ENCODE data around the gene PRPS2.

PRPS2 gene

GRCh38 chrX:12791257-12792228 lies at the start of gene PRPS2:
TSS of gene PRPS2 (plus strand) at chrX:12791412. CDS start at chrX:12791498, 86 bp downstream.
- peak; percentile 50 for DNase-seq (ENCODE audit: low spot score)

GRCh38 chrX:12741416-12741815 lies 49.8 kb upstream of the PRPS2 start:
- peak; percentile 13 for DNase-seq (ENCODE audit: low spot score)

GRCh38 chrX:12747433-12747832 lies 43.8 kb upstream of the PRPS2 start:
- DNase-seq (ENCODE audit: low spot score) = no peak

- peak; percentile 24 for DNase-seq (ENCODE audit: low spot score)
These were observed 39.3 kb upstream of the PRPS2 start for GRCh38 chrX:12751887-12752286.

GRCh38 chrX:12753366-12753765 lies 37.8 kb upstream of the PRPS2 start:
- DNase-seq (ENCODE audit: low spot score) = no peak

- no peak for DNase-seq (ENCODE audit: low spot score)
These were observed 32.9 kb upstream of the PRPS2 start for GRCh38 chrX:12758291-12758690.

GRCh38 chrX:12767856-12768255 lies 23.4 kb upstream of the PRPS2 start:
- no peak for DNase-seq (ENCODE audit: low spot score)

GRCh38 chrX:12768491-12768890 lies 22.7 kb upstream of the PRPS2 start:
- DNase-seq (ENCODE audit: low spot score) = no peak

- DNase-seq (ENCODE audit: low spot score) = peak; percentile 26
These were observed 20.8 kb upstream of the PRPS2 start for GRCh38 chrX:12770440-12770839.

GRCh38 chrX:12771445-12772069 lies 19.7 kb upstream of the PRPS2 start:
- peak; percentile 45 for DNase-seq (ENCODE audit: low spot score)

- DNase-seq (ENCODE audit: low spot score) = peak; percentile 73
These were observed 13.5 kb upstream of the PRPS2 start for GRCh38 chrX:12777670-12778069.

GRCh38 chrX:12779534-12779933 lies 11.7 kb upstream of the PRPS2 start:
- peak; percentile 82 for DNase-seq (ENCODE audit: low spot score)

- no peak for DNase-seq (ENCODE audit: low spot score)
These were observed 2.6 kb upstream of the PRPS2 start for GRCh38 chrX:12788645-12789044.

GRCh38 chrX:12789976-12790375 lies 1.2 kb upstream of the PRPS2 start:
- no peak for DNase-seq (ENCODE audit: low spot score)

GRCh38 chrX:12790885-12791256 lies 341 bp upstream of the PRPS2 start:
- no peak for DNase-seq (ENCODE audit: low spot score)

GRCh38 chrX:12792711-12793110 lies 1.5 kb downstream of the PRPS2 start:
- no peak for DNase-seq (ENCODE audit: low spot score)

- DNase-seq (ENCODE audit: low spot score) = no peak
These were observed 3.4 kb downstream of the PRPS2 start for GRCh38 chrX:12794654-12795053.

GRCh38 chrX:12798601-12799000 lies 7.4 kb downstream of the PRPS2 start:
- no peak for DNase-seq (ENCODE audit: low spot score)

GRCh38 chrX:12799118-12799517 lies 7.9 kb downstream of the PRPS2 start:
- no peak for DNase-seq (ENCODE audit: low spot score)

GRCh38 chrX:12802741-12803140 lies 11.5 kb downstream of the PRPS2 start:
- DNase-seq (ENCODE audit: low spot score) = no peak

GRCh38 chrX:12804655-12805054 lies 13.4 kb downstream of the PRPS2 start:
- no peak for DNase-seq (ENCODE audit: low spot score)

- DNase-seq (ENCODE audit: low spot score) = no peak
These were observed 14.1 kb downstream of the PRPS2 start for GRCh38 chrX:12805333-12805732.

- no peak for DNase-seq (ENCODE audit: low spot score)
These were observed 20.4 kb downstream of the PRPS2 start for GRCh38 chrX:12811658-12812057.
